SK-N-SH (cell line): ENCODE measurements around the gene TRA2A. TPM values are rescaled to one million over a fixed set of nuclear protein-coding genes. Genes with fewer than 3 reads are reported as not detected.

Experiments used
- USF2 ChIP-seq: fragments of 150-350 bp; IDR thresholded peaks from 2 replicates; pipeline ENCODE4 v1.6.1; 2017; ENCODE audit warnings: antibody characterized with exemption, low read length, low read depth, borderline replicate concordance
- polyA plus RNA-seq, 3 experiments: library from polyadenylated mRNA; depleted of rRNA; stranded (reverse); fragments of >200 nt; gene quantifications; 2 replicates each; pipeline ENCODE4 v1.2.3, GENCODE V29; 2012
- small RNA-seq, 7 experiments: library from RNA; depleted of rRNA; stranded (forward); fragments of <200 nt; gene quantifications; one replicate each; pipeline ENCODE3, GENCODE V24; 2012

Gene TRA2A
- polyA plus RNA-seq, 1 of the 3 experiments (the other 2 are of a cell fraction) = 62.1 TPM

GRCh38 chr7:23454881-23455526 is 76.8 kb downstream of the TRA2A start (continued):
- no peak for TF ChIP-seq USF2

Small RNA genes lying within 50 kb of the gene (small RNA-seq; reads per million reads assigned to genes)
- gene AC079780.1 (0 reads per million in 7 experiments), gene RF00019 (0 reads per million in 7 experiments)

Other genes with a start within 250 kb of the TRA2A start
- 93.6 and 102 TPM in 2 replicates for gene MALSU1, start 232.6 kb downstream of the TRA2A start, polyA plus RNA-seq (2012; rRNA removed)
- 34.4 and 46.5 TPM in 2 replicates for gene IGF2BP3, start 61.5 kb downstream of the TRA2A start, polyA plus RNA-seq (2012; rRNA removed)
- 5.5 and 6.8 TPM in 2 replicates for gene CCDC126, start 65.4 kb upstream of the TRA2A start, polyA plus RNA-seq (2012; rRNA removed)
- 9.7 and 10.5 TPM in 2 replicates for gene FAM221A, start 148.2 kb upstream of the TRA2A start, polyA plus RNA-seq (2012; rRNA removed)
- 0.02 and 0.05 TPM in 2 replicates for gene STK31, start 178.2 kb upstream of the TRA2A start, polyA plus RNA-seq (2012; rRNA removed)